A673 (cell line): ENCODE measurements around the gene C8G. TPM values are rescaled to one million over a fixed set of nuclear protein-coding genes. Genes with fewer than 3 reads are reported as not detected.

Experiments
- BruUV-seq: library from RNA; stranded (reverse); fragments of 400-500 nt; replicated peaks from 2 replicates; lab custom pipeline; 2021; lab: Mats Ljungman, UMichigan
- CTCF ChIA-PET: fragments of 300-600 bp; sonication (Branson Sonifier 250); formaldehyde crosslinking; loops from one replicate; lab custom pipeline; 2022; ENCODE audit warnings: antibody characterized with exemption; lab: Charles Lee
- POLR2A ChIA-PET: fragments of 300-600 bp; sonication (Branson Sonifier 250); formaldehyde crosslinking; loops from one replicate; lab custom pipeline; 2022; ENCODE audit warnings: antibody characterized with exemption; ENCODE audit not compliant: low non-redundant PET; lab: Charles Lee
- DNase-seq: peaks from one replicate; pipeline ENCODE4 v3.0.0-alpha.2; 2015; ENCODE audit warnings: low spot score
- H3K27ac ChIP-seq: fragments of 200-600 bp; sonication (generic); 2 replicates; pipeline ENCODE4 v1.5.1; 2016; ENCODE audit warnings: mixed run types, low read depth, mild to moderate bottlenecking, mixed read lengths, antibody characterized with exemption, low read length; ENCODE audit not compliant: poor library complexity, severe bottlenecking
- H3K27me3 ChIP-seq: fragments of 200-600 bp; sonication (generic); replicated peaks from 2 replicates; pipeline ENCODE4 v1.6.1; 2017; ENCODE audit warnings: mixed run types, low read depth, mild to moderate bottlenecking, mixed read lengths, antibody characterized with exemption, low read length; ENCODE audit not compliant: insufficient read depth, poor library complexity
- H3K36me3 ChIP-seq: fragments of 200-600 bp; sonication (generic); 2 replicates; pipeline ENCODE4 v1.6.1; 2016; ENCODE audit warnings: mixed run types, mild to moderate bottlenecking, mixed read lengths, antibody characterized with exemption, low read length; ENCODE audit not compliant: insufficient read depth, poor library complexity, severe bottlenecking
- H3K4me1 ChIP-seq: fragments of 200-600 bp; sonication (generic); 2 replicates; pipeline ENCODE4 v1.6.1; 2017; ENCODE audit warnings: mixed run types, mild to moderate bottlenecking, mixed read lengths, antibody characterized with exemption, low read length; ENCODE audit not compliant: insufficient read depth, poor library complexity, severe bottlenecking
- H3K4me3 ChIP-seq: fragments of 200-600 bp; sonication (generic); 2 replicates; pipeline ENCODE4 v1.5.1; 2016; ENCODE audit warnings: low read depth, mixed run types, mild to moderate bottlenecking, mixed read lengths, low read length; ENCODE audit not compliant: poor library complexity, severe bottlenecking
- H3K9me3 ChIP-seq: fragments of 200-600 bp; sonication (generic); 2 replicates; pipeline ENCODE4 v1.6.1; 2016; ENCODE audit warnings: mixed run types, low read depth, mild to moderate bottlenecking, mixed read lengths, antibody characterized with exemption, low read length; ENCODE audit not compliant: poor library complexity, severe bottlenecking
- EZH2 ChIP-seq: fragments of 200-600 bp; sonication (generic); IDR thresholded peaks from 2 replicates; pipeline ENCODE4 v1.6.1; 2017; ENCODE audit warnings: borderline replicate concordance, low read depth, mild to moderate bottlenecking, mixed read lengths, antibody characterized with exemption, low read length; ENCODE audit not compliant: poor library complexity, severe bottlenecking
- intact Hi-C: fragments of 100-400 bp; cut with micrococcal nuclease; formaldehyde crosslinking; loops from one replicate; pipeline ENCODE4 v1.10.0; 2022; ENCODE audit not compliant: unreplicated experiment
- total RNA-seq: library from RNA; stranded (reverse); gene quantifications from 2 replicates; pipeline ENCODE4 v1.2.3, GENCODE V29; 2021
- TF ChIP-seq, protein P1 (sequence below): fragments of 300-800, 200-600 bp; sonication (generic); conservative IDR thresholded peaks from 2 replicates; pipeline ENCODE4 v1.5.1; 2017; ENCODE audit warnings: low read depth, mild to moderate bottlenecking, antibody characterized with exemption, low read length, moderate library complexity, mixed read lengths

Gene C8G
- total RNA-seq, 1 experiment from 2014 or later = 0.75 TPM

DNA sequence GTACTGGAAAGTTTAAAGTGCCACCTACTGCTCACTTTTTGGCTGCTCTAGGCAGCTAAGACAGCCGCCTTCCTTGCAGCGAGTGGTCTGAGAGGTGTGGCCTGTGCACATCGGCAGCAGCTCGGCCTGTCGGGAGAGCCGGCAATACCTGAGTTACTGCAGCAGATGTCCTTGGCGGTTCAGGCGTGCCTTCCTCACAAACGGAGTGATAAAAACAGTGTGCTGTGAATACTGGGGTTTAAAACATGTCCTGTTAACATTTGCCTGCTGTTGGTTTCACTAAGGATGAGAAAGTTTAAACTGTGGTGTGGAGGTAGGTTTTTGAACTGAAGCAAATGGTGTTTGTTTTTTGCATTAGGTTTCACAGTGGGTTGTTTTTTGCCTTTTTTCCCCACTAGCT, 45.8 kb upstream of the C8G start:
- ChIA-PET CTCF (no interaction called here), POLR2A (no interaction called here)
- no peak for DNase-seq
- H3K36me3 ChIP-seq = peaks cover 39% of the 10 kb centered on the region
- intact Hi-C loops = no loop called here
- no peak overlapping the region for H3K4me3 ChIP-seq
- H3K27ac ChIP-seq = no peak overlapping the region
- no peak for TF ChIP-seq EZH2
- no peaks in the 10 kb centered on the region for H3K9me3 ChIP-seq
- H3K4me1 ChIP-seq = no peaks in the 10 kb centered on the region
- H3K27me3 ChIP-seq = no peaks in the 10 kb centered on the region
- no TSS peak for BruUV-seq

DNA sequence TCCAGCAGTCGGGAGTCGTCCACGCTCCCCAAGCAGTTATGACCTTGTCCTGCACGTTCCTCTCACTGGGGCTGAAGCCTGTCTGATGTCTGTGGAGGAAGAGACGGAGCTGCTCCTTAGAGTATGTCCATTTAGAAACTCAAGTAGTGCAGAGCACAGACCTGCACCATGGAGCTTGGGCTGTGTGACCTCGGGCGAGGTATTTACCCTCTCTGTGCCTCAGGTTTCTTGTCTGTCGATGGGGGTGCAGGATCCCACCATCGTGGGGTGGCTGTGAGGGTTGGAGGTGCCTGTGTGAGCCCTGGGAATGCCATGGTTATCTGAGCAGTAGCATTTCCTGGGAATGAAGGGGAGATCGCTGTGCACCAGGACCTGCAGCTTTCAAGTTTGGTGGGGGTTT, 44.5 kb upstream of the C8G start:
- POLR2A ChIA-PET = interaction anchor here (0.6 kb wide), 1 partner anchor 15 kb away, joined by 3 read pairs; the partner anchor contains the start of gene TRAF2
- CTCF ChIA-PET = no interaction called here
- Histone ChIP-seq H3K27ac (no peak overlapping the region), H3K9me3 (no peaks in the 10 kb centered on the region), H3K36me3 (peaks cover 39% of the 10 kb centered on the region), H3K4me3 (no peak overlapping the region), H3K4me1 (no peaks in the 10 kb centered on the region), H3K27me3 (no peaks in the 10 kb centered on the region)
- no TSS peak for BruUV-seq
- no peak for DNase-seq
- intact Hi-C loops = no loop called here
- TF ChIP-seq, protein P1, sequence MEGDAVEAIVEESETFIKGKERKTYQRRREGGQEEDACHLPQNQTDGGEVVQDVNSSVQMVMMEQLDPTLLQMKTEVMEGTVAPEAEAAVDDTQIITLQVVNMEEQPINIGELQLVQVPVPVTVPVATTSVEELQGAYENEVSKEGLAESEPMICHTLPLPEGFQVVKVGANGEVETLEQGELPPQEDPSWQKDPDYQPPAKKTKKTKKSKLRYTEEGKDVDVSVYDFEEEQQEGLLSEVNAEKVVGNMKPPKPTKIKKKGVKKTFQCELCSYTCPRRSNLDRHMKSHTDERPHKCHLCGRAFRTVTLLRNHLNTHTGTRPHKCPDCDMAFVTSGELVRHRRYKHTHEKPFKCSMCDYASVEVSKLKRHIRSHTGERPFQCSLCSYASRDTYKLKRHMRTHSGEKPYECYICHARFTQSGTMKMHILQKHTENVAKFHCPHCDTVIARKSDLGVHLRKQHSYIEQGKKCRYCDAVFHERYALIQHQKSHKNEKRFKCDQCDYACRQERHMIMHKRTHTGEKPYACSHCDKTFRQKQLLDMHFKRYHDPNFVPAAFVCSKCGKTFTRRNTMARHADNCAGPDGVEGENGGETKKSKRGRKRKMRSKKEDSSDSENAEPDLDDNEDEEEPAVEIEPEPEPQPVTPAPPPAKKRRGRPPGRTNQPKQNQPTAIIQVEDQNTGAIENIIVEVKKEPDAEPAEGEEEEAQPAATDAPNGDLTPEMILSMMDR = no peak
- TF ChIP-seq EZH2 = no peak

DNA sequence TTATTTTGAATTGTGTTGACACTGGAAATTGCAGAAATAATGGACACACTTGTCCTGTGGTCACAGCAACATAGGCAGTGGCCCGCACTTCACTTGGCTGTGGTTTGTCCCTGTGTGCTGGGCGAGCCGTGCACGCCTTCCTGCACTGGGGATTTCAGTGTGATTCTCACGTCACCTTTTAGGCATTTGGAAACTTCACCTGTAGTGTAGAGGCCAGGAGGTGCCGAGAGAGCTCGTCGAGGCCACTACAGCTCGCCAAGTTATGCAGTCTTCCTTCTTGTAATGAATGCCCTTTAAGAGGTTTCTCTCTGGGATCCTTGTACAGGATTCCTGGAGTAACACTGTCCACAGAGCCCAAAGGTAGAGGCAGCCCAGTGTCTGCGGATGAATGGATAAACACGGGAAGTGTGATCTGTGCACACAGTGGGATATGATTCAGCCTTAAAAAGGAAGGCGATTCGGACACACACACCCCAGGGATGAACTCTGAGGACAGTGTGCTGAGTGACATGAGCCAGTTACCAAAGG, 44.0 kb upstream of the C8G start:
- no peak overlapping the region for H3K27ac ChIP-seq
- H3K27me3 ChIP-seq = no peaks in the 10 kb centered on the region
- H3K4me3 ChIP-seq = no peak overlapping the region
- CTCF ChIA-PET = no interaction called here
- intact Hi-C loops = no loop called here
- H3K9me3 ChIP-seq = no peaks in the 10 kb centered on the region
- H3K36me3 ChIP-seq = peaks cover 42% of the 10 kb centered on the region
- POLR2A ChIA-PET = interaction anchor here (0.6 kb wide), 1 partner anchor 15 kb away, joined by 3 read pairs; the partner anchor contains the start of gene TRAF2
- H3K4me1 ChIP-seq = no peaks in the 10 kb centered on the region
- DNase-seq = no peak
- TF ChIP-seq, protein P1 = no peak
- no peak for TF ChIP-seq EZH2
- BruUV-seq = no TSS peak
